Measurements from ENCODE around the gene GABBR2.

Gene GABBR2

GRCh38 chr9:98567540-98568233 is 141.0 kb downstream of the GABBR2 start:
- H3K4me3 ChIP-seq (ENCODE audit: low read depth, low read length): no peak overlapping the region
- no peak for TF ChIP-seq CTCF (IDR thresholded peaks at IDR 0.05; ENCODE audit: borderline replicate concordance, insufficient read depth, low read depth, low read length)

DNA sequence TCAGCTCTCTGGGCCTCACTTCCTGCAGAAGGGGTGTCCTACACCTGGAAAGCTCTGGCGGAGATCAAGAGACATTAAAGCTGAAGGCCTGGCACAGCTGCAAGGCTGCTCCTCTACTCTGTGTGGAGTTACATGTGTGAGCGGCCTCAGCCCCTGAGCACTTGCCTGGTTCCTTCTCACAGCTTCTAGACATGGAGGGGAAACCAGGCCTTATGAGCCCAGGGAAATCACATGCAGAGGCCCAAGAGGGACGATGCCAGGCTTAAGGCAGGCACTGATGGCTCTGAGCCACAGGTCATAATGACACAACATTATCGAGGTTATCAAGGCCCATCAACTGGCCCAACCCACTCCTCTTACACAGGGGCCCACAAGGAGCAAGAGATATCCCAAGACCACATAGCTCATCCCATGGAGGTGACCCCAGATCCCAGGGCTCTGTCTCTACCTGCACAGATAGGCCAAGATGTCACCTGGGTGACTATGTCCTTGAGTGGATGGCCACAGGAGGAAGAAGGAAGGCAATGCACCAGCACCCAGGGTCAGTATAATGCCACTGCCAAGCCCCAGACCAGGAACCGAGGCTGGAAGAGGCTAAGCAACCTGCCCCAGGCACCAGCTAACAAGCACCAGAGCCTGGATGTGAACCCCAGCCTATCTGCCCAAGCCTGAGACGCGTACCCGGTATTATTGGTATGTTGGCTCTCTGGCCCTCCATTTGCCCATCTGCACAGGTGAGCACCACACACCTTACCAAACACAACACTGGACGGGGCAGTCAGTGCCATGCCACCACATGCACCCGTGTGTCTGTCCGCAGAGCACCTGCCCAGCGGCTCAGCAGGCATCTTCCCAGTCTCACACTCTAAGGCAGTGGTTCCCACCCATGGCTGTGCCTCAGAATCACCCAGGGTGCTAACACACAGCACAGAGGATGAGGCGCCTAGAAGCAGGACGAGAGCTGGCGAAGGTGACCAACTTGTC is 143.3 kb downstream of the GABBR2 start:
- no peak overlapping the region for H3K4me3 ChIP-seq (ENCODE audit: low read depth, low read length)
- TF ChIP-seq CTCF (IDR thresholded peaks at IDR 0.05; ENCODE audit: borderline replicate concordance, insufficient read depth, low read depth, low read length): no peak

DNA sequence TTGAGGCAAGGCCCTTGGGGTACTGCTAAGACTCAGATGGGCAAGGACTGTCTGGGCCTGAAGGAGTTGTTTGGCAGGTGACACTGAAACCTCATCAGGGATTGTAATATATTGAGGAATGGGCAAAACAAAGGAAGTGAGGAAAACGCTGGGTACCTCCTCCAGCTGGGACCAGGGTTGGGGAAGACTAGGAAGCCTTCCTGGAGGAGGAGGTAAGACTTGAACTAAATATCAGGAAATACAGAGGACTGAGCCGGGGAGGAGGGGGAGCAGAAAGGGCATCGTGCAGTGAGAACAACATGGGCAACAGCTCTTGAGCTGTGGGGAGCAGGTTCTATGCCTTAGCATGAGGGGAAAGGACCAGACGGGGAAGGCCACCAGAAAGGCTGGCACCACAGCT is 144.0 kb downstream of the GABBR2 start:
- no peak for TF ChIP-seq CTCF (IDR thresholded peaks at IDR 0.05; ENCODE audit: borderline replicate concordance, insufficient read depth, low read depth, low read length)
- H3K4me3 ChIP-seq (ENCODE audit: low read depth, low read length): no peak overlapping the region

DNA sequence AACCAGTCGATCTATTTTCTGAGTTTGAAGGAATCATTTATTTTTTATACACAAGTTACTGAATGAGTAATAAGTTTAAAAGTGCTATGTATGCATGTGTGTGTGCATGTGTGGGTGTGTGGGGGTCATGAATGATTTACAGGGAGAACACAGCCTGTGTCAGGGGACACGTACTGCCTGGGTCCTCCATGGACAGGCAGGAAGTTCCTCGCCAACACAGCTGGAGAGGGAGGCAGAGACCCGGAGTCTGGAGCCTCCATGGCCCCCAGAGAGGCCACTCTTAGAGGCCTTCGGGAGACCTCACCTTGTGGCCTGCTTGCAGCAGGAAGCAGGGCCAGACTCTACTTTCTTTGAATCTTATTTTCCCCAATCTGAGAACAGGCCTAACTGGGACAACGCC is 144.7 kb downstream of the GABBR2 start:
- H3K4me3 ChIP-seq (ENCODE audit: low read depth, low read length): no peak overlapping the region
- no peak for TF ChIP-seq CTCF (IDR thresholded peaks at IDR 0.05; ENCODE audit: borderline replicate concordance, insufficient read depth, low read depth, low read length)

- no peak for TF ChIP-seq CTCF (IDR thresholded peaks at IDR 0.05; ENCODE audit: borderline replicate concordance, insufficient read depth, low read depth, low read length)
- no peak overlapping the region for H3K4me3 ChIP-seq (ENCODE audit: low read depth, low read length)
These were observed 145.4 kb downstream of the GABBR2 start for GRCh38 chr9:98563212-98563907.

DNA sequence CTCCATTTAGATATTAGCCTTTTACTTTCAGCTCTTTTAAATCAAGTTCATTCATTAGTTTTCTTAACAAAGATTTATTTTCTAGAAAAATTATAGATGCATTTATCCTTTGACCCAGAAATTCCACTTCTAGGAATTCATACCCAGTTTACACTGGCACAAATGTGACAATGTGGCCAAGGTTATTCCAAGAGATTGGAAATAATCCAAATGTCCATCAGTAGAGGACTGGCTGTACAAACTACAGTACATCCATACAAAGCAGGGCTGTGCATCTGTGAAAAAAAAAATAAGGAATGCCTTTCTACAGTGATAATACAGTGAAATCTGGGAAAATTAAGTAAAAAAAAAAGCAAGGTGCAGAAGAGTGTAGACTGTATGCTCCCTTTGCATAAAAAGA is 149.2 kb downstream of the GABBR2 start:
- no peak for TF ChIP-seq CTCF (IDR thresholded peaks at IDR 0.05; ENCODE audit: borderline replicate concordance, insufficient read depth, low read depth, low read length)
- H3K4me3 ChIP-seq (ENCODE audit: low read depth, low read length): no peak overlapping the region

Data from GM12875 (cell line).